SK-N-MC (cell line): ENCODE measurements around the gene TRAF3.

Experiments used
- EZH2 ChIP-seq: fragments of 200-600 bp; sonication (generic); IDR thresholded peaks from one replicate; pipeline ENCODE4 v1.6.1; 2017; ENCODE audit warnings: antibody characterized with exemption
- POLR2AphosphoS5 ChIP-seq: IDR thresholded peaks from 2 replicates; pipeline ENCODE4 v1.6.1; 2012; ENCODE audit warnings: mild to moderate bottlenecking, low read depth, low read length, borderline replicate concordance

GRCh38 chr14:102873131-102873530 lies 95.9 kb downstream of the TRAF3 start:
- TF ChIP-seq EZH2 (no peak), POLR2AphosphoS5 (no peak)
